SKM-1 (cell line): Measurements from ENCODE around the gene AGFG1.

ENCODE experiments used
- DNase-seq: peaks from one replicate; lab custom pipeline; 2025; ENCODE audit not compliant: unreplicated experiment; lab: John Stamatoyannopoulos, UW

Gene AGFG1

GRCh38 chr2:227606476-227606875 lies 134.5 kb downstream of the AGFG1 start:
- no peak for DNase-seq

- no peak for DNase-seq
Measured at GRCh38 chr2:227607941-227608340, 136.0 kb downstream of the AGFG1 start.

GRCh38 chr2:227608561-227609338 lies 136.8 kb downstream of the AGFG1 start:
- peak; percentile 79 for DNase-seq

- DNase-seq, result no peak
Measured at GRCh38 chr2:227610123-227610522, 138.2 kb downstream of the AGFG1 start.
